Prostate gland (tissue), 2 donors: ENCODE data around the gene YIPF2.

ENCODE experiments used
- POLR2AphosphoS5 ChIP-seq: sonication (generic); formaldehyde crosslinking; IDR thresholded peaks from one replicate; pipeline ENCODE4 v1.6.1; 2017; ENCODE audit warnings: antibody characterized with exemption
- TF ChIP-seq, protein P1 (sequence below), 4 experiments: fragments of 200-600 bp in 2 of 4; fragments of 450-650 bp in 2 of 4; sonication (generic) in 2 of 4; IDR thresholded peaks; 1 replicate in 3 of 4; 2 replicates in 1 of 4; pipeline ENCODE4 v1.5.1; 2016 to 2019; ENCODE audit warnings: antibody characterized with exemption in 4 of 4, mild to moderate bottlenecking in 2 of 4, moderate library complexity in 2 of 4

DNA sequence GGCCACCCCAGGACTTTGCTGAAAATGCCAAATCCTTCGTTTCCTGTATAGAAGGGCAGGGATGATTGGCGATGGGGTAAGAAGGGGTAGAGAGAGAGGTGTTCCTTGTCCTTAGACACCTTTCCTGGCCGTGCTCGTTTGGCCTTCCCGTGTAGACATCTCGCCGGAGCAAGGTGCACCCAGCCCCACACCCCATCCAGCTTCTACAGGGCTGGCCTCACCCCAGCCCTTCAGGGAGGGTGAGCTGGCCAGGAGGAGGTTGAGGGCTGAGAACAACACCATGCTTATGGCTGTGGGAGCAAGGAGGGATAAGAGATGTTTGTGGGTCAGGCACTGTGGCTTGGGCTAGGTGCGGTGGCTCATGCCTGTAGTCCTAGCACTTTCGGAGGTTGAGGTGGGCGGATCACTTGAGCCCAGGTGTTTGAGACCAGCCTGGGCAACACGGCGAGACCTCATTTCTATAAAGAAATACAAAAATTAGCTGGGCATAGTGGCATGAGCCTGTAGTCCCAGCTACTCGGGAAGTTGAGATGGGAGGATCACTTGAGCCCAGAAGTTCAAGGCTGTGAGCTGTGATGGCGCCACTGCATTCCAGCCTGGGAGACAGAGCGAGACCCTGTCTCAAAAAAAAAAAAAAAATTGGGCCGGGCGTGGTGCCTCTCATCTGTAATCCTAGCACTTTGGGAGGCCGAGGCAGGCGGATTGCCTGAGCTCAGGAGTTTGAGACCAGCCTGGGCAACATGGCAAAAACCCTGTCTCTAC lies 47.9 kb upstream of the YIPF2 start:
- TF ChIP-seq, protein P1, sequence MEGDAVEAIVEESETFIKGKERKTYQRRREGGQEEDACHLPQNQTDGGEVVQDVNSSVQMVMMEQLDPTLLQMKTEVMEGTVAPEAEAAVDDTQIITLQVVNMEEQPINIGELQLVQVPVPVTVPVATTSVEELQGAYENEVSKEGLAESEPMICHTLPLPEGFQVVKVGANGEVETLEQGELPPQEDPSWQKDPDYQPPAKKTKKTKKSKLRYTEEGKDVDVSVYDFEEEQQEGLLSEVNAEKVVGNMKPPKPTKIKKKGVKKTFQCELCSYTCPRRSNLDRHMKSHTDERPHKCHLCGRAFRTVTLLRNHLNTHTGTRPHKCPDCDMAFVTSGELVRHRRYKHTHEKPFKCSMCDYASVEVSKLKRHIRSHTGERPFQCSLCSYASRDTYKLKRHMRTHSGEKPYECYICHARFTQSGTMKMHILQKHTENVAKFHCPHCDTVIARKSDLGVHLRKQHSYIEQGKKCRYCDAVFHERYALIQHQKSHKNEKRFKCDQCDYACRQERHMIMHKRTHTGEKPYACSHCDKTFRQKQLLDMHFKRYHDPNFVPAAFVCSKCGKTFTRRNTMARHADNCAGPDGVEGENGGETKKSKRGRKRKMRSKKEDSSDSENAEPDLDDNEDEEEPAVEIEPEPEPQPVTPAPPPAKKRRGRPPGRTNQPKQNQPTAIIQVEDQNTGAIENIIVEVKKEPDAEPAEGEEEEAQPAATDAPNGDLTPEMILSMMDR (IDR thresholded peaks at IDR 0.05), result no peak
- TF ChIP-seq POLR2AphosphoS5, result no peak
